Measurements from ENCODE around the gene CAP2.
"Not testable (repeated sequence)": the region's sequence is repeated elsewhere in the genome, so short reads cannot be mapped to it uniquely, and the experiment has no call there.

Gene CAP2

GRCh38 chr6:17429383-17430061, 36.1 kb downstream of the CAP2 start:
- Histone ChIP-seq H3K36me3 (no peaks in the 10 kb centered on the region), H3K27ac (no peak overlapping the region), H3K9me3 (no peaks in the 10 kb centered on the region), H3K27me3 (no peaks in the 10 kb centered on the region), H3K4me1 (ENCODE audit: control insufficient read depth in 1 of 2, insufficient read depth in 1 of 2, low read depth in 1 of 2, low read length in 1 of 2) (no peaks in the 10 kb centered on the region), H3K4me3 (ENCODE audit: low read depth in 1 of 2, low read length in 1 of 2) (no peak overlapping the region)
- no peak for TF ChIP-seq CTCF (IDR thresholded peaks at IDR 0.05)

GRCh38 chr6:17431581-17431980, 38.2 kb downstream of the CAP2 start:
- H3K4me3 ChIP-seq (ENCODE audit: low read depth in 1 of 2, low read length in 1 of 2), result no peak overlapping the region
- H3K27ac ChIP-seq, result no peak overlapping the region
- TF ChIP-seq CTCF (IDR thresholded peaks at IDR 0.05), result no peak
- H3K36me3 ChIP-seq, result no peaks in the 10 kb centered on the region
- no peaks in the 10 kb centered on the region for H3K9me3 ChIP-seq
- H3K27me3 ChIP-seq, result no peaks in the 10 kb centered on the region
- H3K4me1 ChIP-seq (ENCODE audit: control insufficient read depth in 1 of 2, insufficient read depth in 1 of 2, low read depth in 1 of 2, low read length in 1 of 2), result no peaks in the 10 kb centered on the region

- no peak for TF ChIP-seq CTCF (IDR thresholded peaks at IDR 0.05)
- Histone ChIP-seq H3K9me3 (no peaks in the 10 kb centered on the region), H3K27ac (no peak overlapping the region), H3K4me3 (ENCODE audit: low read depth in 1 of 2, low read length in 1 of 2) (no peak overlapping the region), H3K27me3 (peaks cover 4% of the 10 kb centered on the region), H3K4me1 (ENCODE audit: control insufficient read depth in 1 of 2, insufficient read depth in 1 of 2, low read depth in 1 of 2, low read length in 1 of 2) (no peaks in the 10 kb centered on the region), H3K36me3 (no peaks in the 10 kb centered on the region)
Observed at GRCh38 chr6:17432356-17432755, 39.0 kb downstream of the CAP2 start.

- no peak overlapping the region for H3K27ac ChIP-seq
- H3K36me3 ChIP-seq, result no peaks in the 10 kb centered on the region
- H3K9me3 ChIP-seq, result no peaks in the 10 kb centered on the region
- TF ChIP-seq CTCF (IDR thresholded peaks at IDR 0.05), result no peak
- peaks cover 0 to 3% of the 10 kb centered on the region in 2 experiments for H3K4me1 ChIP-seq (ENCODE audit: control insufficient read depth in 1 of 2, insufficient read depth in 1 of 2, low read depth in 1 of 2, low read length in 1 of 2)
- H3K4me3 ChIP-seq (ENCODE audit: low read depth in 1 of 2, low read length in 1 of 2), result no peak overlapping the region
- H3K27me3 ChIP-seq, result peaks cover 21% of the 10 kb centered on the region
Observed at GRCh38 chr6:17439243-17439993, 46.0 kb downstream of the CAP2 start.

- H3K9me3 ChIP-seq; H3K4me3 ChIP-seq (ENCODE audit: low read depth in 1 of 2, low read length in 1 of 2); H3K4me1 ChIP-seq (ENCODE audit: control insufficient read depth in 1 of 2, insufficient read depth in 1 of 2, low read depth in 1 of 2, low read length in 1 of 2); H3K36me3 ChIP-seq; H3K27ac ChIP-seq: not testable (repeated sequence)
- peaks cover 24% of the 10 kb centered on the region for H3K27me3 ChIP-seq
Observed at GRCh38 chr6:17440811-17441210, 47.4 kb downstream of the CAP2 start.

- Histone ChIP-seq H3K4me3 (ENCODE audit: low read depth in 1 of 2, low read length in 1 of 2) (no peak overlapping the region), H3K9me3 (no peaks in the 10 kb centered on the region), H3K27me3 (peaks cover 32% of the 10 kb centered on the region), H3K36me3 (no peaks in the 10 kb centered on the region), H3K27ac (no peak overlapping the region), H3K4me1 (ENCODE audit: control insufficient read depth in 1 of 2, insufficient read depth in 1 of 2, low read depth in 1 of 2, low read length in 1 of 2) (peaks cover 0 to 3% of the 10 kb centered on the region in 2 experiments)
- TF ChIP-seq CTCF (IDR thresholded peaks at IDR 0.05), result no peak
Observed at GRCh38 chr6:17442196-17442595, 48.8 kb downstream of the CAP2 start.

Measured in neutrophil (primary cell).